NCI-H526 (cell line): ENCODE measurements around the gene PRICKLE2.

Source experiments
- DNase-seq, 2 experiments: peaks; one replicate each; lab custom pipeline; 2025; lab: John Stamatoyannopoulos, UW

The PRICKLE2 gene, protein sequence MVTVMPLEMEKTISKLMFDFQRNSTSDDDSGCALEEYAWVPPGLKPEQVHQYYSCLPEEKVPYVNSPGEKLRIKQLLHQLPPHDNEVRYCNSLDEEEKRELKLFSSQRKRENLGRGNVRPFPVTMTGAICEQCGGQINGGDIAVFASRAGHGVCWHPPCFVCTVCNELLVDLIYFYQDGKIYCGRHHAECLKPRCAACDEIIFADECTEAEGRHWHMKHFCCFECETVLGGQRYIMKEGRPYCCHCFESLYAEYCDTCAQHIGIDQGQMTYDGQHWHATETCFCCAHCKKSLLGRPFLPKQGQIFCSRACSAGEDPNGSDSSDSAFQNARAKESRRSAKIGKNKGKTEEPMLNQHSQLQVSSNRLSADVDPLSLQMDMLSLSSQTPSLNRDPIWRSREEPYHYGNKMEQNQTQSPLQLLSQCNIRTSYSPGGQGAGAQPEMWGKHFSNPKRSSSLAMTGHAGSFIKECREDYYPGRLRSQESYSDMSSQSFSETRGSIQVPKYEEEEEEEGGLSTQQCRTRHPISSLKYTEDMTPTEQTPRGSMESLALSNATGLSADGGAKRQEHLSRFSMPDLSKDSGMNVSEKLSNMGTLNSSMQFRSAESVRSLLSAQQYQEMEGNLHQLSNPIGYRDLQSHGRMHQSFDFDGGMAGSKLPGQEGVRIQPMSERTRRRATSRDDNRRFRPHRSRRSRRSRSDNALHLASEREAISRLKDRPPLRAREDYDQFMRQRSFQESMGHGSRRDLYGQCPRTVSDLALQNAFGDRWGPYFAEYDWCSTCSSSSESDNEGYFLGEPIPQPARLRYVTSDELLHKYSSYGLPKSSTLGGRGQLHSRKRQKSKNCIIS

DNA sequence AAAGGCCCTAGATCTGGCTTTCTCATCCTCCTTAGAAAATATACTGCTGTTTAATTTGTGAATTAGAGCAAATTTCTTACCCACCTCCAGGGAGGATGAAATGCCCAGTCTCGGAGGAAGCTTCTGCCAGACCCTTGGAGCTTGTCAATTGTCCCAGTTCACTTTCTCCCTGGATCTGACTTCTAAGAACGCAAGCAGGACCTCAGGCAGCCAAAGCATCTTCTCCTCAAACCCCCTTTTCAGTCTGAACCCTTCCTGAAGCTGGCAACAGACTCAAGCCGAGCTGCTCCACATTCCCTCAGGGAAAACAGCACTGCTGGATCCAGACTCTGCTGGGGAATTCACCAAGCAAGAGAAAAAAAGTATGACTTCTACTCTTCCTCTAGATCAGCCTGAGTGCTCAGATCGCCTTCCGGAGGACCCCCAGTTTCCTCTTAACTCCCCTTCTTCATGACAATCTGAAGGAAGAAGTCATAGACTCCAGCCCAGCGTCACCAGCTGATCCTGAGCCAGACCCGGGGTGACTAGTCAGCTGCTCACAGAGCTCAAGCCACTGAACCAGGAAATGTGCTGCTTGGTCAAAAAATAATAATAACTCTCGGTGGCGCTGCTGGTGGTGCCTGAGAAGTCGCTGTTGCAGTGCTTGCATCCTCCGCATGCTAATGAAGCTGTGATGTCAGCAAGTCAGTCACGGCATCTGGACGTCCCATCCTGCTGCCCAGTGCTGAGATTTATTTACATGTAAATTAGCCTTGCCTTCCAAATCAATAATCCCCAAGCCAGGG, at the start of gene PRICKLE2:
TSS of gene PRICKLE2 (minus strand) at position 641 of the 785 bp plus-strand sequence. CDS start 26,539 bp downstream, outside the sequence.
- peak in 1 of 2 experiments; percentile 14 for DNase-seq

DNA sequence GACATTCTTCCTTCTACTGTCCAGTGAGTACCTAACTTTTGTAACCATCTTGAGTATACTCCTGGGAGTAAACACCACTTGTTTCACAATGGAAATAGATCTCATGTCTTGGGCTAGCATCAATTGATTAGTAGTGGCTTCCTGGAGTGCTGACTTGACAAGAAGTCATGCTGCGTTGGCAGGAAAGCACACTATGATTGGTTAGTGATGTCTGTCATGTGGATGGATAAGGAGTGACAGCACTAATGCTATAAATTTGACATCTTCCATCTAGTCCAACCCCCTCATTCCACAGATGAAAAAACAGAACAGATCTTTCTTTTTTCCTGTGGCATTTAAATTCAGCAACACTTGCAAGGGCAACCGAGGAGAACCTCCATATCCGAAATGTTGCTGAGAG, 47.6 kb upstream of the PRICKLE2 start:
- DNase-seq = no peak

DNA sequence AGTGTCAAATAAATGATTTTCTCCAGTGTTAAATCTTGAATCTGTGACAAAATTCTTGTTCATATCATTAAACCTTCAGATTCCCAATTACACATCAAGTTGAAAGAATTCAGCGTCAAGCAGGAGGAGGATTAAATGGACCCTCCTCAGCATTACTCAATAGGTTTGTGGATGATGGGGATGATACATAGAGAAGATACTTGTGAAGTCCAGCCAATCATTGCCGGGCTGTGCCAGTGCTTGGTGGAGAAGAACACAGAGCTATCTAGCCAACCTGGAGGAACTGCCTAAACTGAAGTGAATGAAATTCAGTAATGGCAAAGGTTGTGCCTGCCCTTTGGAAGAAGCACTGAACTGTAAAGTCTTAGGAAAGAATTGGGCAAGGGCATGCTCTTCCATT, 47.0 kb upstream of the PRICKLE2 start:
- DNase-seq = no peak

DNA sequence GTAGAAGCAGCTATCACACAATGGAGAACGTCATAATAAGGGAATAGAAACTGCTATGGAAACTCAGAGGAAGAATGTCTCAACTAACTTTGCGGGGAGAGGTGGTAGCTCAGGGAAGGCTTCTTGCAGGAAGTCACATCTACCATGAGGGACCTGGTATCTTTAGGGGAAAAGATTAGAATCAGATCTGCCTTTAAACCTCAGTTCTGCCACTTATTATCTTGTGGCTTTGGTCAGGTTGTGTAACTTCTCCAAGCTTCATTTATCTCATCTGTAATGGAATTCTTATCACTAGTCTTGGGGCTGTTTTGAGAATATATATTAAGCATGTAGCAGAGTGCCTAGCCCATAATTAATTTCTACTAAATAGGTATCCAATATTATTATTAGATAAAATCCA, 46.4 kb upstream of the PRICKLE2 start:
- DNase-seq = no peak

DNA sequence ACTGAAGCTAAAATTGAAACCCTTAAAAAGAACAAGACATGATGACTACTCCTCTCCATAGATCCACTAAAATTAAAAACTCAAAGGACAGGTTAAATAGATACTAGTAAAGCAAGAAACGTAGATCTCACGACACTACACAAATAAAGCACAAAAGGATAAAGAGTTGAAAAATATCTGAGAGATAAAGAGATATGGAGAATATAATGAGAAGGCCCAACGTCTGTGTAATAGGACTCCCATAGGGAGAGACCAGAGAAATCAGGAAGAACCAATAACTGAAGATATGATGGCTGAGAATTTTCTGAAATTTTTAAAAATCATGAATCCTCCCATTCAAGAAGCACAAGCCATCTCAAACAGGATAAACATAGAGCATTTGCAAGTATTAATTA, 45.6 kb upstream of the PRICKLE2 start:
- DNase-seq = no peak

DNA sequence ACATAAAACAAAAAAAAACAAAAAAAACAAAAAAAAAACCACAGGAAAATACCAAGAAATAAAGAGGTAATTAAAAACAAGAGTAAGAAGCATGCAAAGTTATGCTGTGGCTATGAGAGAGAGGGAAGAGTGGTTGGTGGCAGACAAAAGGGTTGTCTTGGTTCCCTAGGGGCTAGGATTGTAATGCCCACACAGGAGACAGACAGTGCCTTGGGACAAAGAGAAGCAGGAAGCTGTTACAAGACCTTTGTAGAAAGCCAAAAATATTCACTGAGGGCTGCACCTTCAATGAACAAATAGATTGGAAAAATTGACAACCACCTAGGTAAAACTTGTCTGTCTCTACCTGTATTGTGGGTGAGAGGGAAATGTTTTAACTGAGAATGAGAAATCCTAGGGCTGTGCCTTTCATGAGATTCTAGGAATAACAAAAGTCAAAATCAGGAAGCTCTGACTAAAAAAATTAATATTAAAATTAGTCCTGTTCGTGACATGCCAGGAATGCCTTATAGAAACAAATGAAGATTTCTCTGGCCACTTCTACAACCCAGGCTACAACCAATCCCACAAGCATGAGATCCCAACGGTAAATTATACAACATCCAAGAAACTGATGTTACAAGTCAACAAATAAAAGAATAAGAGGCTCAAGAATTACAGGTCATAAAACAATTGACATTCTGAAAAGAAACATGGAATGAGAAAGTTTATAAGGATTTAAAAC, 45.0 kb upstream of the PRICKLE2 start:
- DNase-seq = no peak

DNA sequence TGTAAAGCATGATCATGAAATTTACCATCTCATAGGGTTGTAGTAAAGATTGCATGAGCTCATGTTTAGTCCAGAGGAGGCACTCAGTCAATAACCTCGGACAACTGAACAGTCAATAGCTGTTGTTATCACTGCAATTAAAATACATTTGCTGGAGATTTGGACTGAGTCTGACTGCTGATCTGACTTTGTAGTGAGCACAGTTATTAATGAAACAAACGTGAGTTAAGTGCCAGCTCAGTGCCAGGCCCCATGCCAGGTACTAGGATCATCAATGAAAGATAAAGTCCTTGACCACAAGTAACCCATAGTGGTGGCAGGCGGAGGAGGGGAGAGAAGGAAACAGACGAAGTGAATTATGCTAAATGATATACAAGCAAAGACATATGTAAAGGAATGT, 43.7 kb upstream of the PRICKLE2 start:
- DNase-seq = no peak

DNA sequence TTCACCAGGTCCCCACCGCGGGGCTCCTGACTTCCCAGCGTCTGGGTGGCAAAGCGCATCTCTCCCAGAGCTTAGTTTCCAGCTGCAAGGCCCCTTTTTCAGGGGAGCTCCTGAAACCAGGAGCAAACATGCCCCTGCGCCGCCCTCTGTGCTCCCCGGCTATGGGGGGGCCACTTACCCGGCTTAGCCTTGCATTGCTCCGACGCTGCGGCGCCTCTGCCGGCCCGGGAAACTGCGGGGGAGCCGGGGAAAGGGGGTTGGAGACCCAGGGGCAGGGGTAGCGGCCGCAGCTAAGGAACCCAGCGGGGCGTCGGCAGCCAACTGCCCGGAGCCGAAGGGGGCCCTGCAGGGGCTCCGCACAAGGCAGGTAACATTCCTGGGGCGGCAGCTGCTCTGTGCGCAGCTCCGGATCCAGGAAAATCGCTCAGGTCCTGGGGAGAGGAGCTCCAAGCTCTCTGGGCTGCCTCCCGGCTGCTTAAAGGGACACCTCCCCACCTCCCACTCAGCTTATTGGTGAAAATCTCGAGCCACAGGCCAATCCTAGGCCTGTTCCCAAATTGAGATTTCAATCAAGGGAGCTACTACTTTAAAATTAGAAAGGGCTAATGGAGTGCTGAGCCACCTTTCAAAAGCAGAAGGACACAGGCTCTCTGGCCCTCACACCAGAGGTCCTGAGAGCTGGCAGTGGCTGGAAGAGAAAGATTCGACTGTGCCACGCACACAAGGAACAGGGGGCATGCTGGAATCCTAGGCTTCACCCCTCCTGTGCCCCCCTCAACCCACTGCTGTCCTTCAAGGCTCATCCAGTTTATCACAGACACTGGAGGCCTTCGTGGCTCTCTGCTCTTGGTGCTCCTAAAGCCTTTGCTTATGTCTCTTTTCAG, 42.7 kb upstream of the PRICKLE2 start:
- DNase-seq = peak in 1 of 2 experiments; percentile 16

DNA sequence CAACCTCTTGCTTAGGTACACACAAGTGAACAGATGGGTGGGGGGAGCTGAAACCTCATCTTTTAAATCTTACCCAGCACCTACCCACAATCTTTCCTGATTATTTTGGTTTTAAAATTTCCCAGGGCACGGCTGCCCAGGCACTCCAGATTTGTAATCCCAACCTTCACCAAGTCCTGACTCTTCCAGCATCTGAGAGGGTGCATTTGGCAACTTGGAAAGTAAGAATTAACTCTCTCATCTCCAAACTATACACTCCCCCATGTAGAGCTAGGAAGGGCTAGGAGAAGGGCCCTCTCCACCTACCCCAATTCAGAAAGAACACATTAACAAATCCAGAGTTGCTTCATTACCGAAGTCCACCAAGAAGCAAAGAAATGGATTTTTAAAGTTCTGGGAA, 41.7 kb upstream of the PRICKLE2 start:
- DNase-seq = no peak

DNA sequence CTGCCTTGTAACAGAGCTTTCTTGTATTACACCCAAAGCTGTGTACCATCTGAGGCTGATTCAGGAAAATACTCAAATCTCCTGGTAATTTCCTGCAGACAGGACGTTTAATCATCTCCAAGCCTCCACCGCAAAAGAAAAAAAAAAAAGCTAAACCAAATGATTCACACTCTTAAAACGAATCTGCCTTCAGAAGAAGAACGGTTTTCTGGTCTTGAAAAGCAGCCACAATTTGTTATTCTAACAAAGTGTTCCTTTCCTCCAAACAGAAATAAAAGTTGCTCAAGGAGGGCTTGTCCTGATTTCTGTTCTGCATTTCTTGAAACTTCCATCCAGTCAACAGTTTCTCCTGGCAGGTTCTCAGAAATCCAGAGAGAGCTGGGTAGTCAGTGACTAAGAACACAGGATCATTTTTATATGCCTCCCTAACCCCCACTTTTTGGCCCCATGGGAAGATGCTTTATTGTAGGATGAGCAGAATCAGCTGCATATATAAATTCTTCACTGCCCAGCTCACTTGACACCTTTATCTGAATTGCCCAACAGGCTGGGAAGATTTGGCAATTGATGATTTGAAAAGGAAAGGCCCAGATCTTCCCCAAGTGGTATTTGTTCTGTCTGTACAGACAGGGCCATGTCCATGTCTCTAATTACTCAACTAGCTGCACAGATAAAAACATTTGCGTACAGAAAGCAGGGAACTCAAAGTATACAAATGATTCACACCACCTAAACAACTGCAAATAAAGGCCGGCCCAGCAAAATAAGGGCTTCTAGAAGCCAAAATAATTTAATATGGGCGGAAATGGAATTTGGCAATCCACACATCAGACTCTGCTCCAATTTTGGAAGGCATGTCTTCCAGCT, 41.0 kb upstream of the PRICKLE2 start:
- peak in 1 of 2 experiments; percentile 6 for DNase-seq

DNA sequence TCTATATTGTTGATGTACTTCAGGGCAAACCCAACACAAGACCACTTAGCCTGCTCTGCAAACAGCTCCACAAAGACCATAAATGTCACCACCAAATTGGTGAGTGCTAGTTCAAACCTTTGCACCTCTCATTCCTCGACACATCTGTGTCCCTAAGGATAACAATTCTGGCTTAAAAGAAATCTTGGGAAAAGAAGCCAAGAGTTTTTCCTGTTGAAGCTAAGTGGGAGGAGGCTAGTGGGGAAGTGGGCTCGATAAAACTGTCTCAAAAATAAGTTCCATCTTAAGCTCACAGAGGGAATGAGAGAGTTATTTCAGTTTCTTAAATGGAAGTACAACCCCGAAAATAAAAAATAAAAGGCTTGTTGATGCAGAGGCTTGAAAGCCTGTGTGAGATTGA, 40.4 kb upstream of the PRICKLE2 start:
- DNase-seq = no peak

DNA sequence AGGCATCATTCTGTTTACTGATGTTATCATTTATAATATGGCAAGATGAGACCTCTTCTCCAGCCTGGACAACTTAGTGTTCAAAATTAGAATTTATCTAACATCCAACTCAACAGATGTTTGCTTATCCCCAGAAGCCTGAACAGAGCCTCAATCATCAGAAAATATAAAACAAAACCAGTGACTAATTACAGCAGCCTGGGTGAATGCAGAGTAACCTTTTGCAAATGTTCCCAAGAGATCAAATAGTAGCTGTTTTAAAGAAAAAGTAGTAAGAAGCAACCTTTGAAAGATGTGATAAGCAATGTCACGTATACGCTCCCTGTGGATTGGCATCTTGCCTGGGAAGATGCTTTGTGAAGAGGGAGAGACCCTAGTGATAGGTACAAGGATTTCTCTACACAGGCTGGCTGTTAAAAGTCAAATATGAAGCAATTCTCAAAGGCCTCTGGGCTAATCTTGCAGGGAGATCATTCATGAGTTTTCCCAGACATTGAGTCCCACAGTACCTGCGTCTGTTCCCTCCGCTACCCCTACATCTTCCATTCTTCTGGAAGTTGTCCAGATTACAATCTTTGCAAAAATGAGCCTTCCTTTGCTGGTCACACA, 39.3 kb upstream of the PRICKLE2 start:
- DNase-seq = no peak

DNA sequence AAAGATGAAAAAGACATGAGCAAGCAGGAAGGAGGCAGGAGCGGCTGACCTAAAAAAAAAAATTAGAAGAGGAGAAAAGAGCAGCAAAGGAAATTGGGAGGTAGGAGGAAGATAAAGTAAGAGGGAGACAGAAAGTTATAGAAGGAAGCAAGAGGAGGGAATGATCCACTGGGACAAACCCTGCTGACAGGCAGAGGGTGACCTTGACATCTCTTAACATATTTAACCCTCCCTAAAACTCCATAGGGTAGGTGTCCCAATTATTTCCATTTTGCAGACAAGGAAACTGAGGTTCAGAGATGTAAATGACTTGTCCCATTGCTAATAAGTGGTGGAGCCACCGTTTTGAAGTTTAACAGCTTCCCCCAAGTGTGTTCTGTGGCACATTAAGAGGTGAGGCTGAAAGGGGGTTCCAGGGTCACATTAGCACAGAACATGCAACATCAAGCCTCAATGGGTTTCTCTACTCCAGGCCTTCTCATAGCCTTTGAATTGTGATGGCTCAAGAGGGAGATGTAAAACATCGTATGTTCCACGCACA, 37.4 kb upstream of the PRICKLE2 start:
- DNase-seq = no peak

DNA sequence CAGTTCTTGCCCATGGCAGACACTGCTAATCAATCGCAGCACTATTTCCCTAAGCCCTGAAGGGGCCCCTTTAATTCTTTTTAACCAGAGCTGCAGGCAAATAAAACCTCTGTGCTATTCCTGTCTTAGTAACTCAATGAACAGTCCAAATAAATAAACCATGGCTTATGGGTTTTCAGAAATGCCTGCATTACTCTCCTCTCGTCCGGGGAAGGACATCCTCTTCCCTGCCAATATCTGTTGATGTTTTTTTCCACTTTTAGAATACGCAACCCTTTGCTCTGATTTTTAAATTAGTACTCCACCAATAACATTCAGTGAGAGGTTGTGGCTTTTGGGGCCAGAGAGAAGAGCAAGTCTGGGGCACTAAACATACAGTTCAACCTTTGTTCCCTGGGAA, 35.2 kb upstream of the PRICKLE2 start:
- no peak for DNase-seq

DNA sequence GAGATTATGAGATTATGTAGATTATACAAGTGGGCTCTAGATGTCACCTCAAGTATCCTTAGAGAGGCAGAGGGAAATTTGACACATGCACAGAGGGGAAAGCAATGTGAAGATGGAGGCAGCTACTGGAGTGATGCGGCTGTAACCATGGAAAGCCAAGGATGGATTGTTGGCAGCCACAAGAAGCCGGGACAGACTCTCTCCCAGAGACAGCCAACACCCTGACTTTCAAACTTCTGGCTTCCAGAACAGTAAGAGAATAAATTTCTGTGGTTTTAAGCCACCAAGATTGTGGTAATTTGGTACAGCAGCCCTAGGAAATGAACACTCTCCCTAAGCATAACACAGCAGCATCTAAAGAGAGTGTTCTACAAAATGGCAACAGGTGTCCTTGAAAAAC, 34.4 kb upstream of the PRICKLE2 start:
- no peak for DNase-seq

DNA sequence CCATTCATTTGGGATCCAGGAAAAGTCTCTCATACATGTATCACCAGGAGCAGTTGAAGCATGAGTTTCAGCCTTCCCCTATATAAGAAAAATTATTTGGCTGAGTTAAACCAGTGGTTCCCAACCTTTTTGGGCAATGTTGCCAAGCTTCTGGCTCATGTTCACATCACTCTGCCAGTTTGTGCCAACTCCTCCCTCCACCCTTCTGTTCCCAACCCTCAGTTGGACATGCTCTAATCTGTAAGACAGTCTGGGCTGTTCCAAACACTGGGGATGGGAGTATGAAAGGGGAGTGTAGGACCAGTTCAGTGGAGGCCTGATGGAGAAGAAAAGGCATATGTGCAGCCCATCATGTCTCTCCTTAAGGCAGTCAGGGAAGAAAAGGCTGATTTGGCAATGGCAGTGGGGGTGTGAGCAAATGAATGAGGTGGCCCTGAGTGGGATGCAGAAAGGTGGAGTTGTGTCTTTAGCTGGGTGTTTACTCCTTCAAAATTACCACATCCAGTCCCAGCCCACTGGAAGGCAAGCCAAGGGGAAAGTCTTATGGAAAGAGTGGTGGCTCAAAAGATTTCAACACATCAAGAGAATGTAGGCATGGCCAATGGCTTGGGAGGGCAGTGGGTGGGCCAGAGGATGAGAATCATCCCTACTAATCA, 32.0 kb upstream of the PRICKLE2 start:
- no peak for DNase-seq

DNA sequence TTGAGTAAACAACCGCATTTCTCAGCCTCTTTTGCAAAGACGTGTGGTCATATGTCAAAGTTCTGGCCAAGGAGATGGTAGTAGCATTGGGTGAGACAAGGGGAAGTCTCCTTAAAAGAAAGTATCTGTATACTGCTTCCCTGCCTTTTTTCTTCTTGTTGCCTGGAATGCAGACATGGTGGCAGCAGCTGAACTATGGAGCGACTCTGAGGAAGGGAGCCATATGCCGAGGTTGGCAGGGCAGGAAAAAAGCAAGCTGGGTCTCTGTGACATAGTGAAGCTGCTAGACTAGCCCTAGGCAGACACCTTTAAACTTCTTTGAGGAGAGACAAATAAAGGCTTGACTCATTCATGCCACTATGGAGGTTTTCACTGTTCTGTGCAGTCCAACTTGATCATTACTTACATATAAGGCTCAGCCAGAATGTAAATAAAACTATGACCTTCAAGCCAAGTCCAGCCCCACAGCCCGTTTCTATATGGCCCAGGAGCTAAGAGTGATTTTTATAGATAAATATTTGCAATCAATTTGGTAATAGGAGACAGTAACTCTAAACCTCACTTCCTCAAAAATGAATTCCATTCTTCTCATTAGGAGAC, 30.6 kb upstream of the PRICKLE2 start:
- no peak for DNase-seq

DNA sequence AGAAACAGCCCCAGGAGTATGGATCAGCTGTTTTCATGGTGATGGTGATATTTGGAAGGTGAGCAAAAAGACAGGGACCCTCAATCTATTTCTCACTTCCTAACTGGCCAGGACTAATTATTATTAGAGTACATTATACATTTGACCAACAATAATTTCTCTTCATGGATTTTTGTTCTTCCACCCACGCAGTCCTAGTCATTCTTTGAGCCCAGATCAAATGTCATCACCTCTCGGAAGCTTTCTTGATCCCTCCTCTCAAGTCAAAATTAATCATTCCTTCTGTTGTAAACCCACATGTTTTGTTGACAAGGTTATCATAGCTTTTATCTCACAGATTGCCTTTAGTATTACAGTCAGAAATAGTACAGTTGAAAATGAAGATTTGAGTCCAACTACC, 29.2 kb upstream of the PRICKLE2 start:
- DNase-seq = no peak
